AG04449 (cell line): ENCODE measurements around the gene EHMT2.
"Not testable (repeated sequence)": the region's sequence is repeated elsewhere in the genome, so short reads cannot be mapped to it uniquely, and the experiment has no call there.

Experiments used
- CTCF ChIA-PET: fragments of 350-600 bp; formaldehyde crosslinking; extraction: SDS; loops from one replicate; lab custom pipeline; 2021; ENCODE audit warnings: antibody characterized with exemption; lab: Yijun Ruan, JAX
- POLR2A ChIA-PET: fragments of 400-600, 350-600 bp; formaldehyde crosslinking; extraction: SDS; loops from one replicate; lab custom pipeline; 2020; ENCODE audit warnings: antibody characterized with exemption, inconsistent platforms; lab: Yijun Ruan, JAX
- DNase-seq: peaks from one replicate; pipeline ENCODE4 v3.0.0-alpha.2; 2010; ENCODE audit warnings: low read depth, low spot score
- H3K4me3 ChIP-seq: 2 replicates; pipeline ENCODE4 v1.5.1; 2011; ENCODE audit warnings: low read depth, mild to moderate bottlenecking, control low read depth, low read length
- CTCF ChIP-seq: IDR thresholded peaks from one replicate; pipeline ENCODE4 v1.5.1; 2011; ENCODE audit warnings: mild to moderate bottlenecking, moderate library complexity, low read length, control low read depth, inconsistent platforms; ENCODE audit not compliant: insufficient read depth; ENCODE audit errors: missing control alignments

EHMT2 gene

GRCh38 chr6:31874084-31874670 is 23.3 kb downstream of the EHMT2 start:
- no peak for TF ChIP-seq CTCF
- CTCF ChIA-PET, result interaction anchor here (0.7 to 4.3 kb wide), 3 partner anchors 15 to 193 kb away, joined by 3 to 44 read pairs (median 5); partner anchors contain the start of gene LY6G5C
- POLR2A ChIA-PET, result no interaction called here
- H3K4me3 ChIP-seq, result no peak overlapping the region
- no peak for DNase-seq

GRCh38 chr6:31871046-31871659 is 26.3 kb downstream of the EHMT2 start:
- H3K4me3 ChIP-seq, result no peak overlapping the region
- DNase-seq, result no peak
- CTCF ChIA-PET, result interaction anchor here (0.6 to 1.9 kb wide), 3 partner anchors 17 to 320 kb away, joined by 3 to 7 read pairs (median 3); no protein-coding TSS in a partner anchor
- POLR2A ChIA-PET, result no interaction called here
- TF ChIP-seq CTCF, result no peak

- ChIA-PET POLR2A (no interaction called here), CTCF (interaction anchor here (1.9 kb wide), 1 partner anchor 18 kb away, joined by 7 read pairs; no protein-coding TSS in a partner anchor)
These were observed 27.0 kb downstream of the EHMT2 start for GRCh38 chr6:31870385-31870921.

GRCh38 chr6:31869343-31869742 is 28.2 kb downstream of the EHMT2 start:
- POLR2A ChIA-PET, result no interaction called here
- TF ChIP-seq CTCF, result no peak
- CTCF ChIA-PET, result interaction anchor here (2.0 kb wide), 1 partner anchor 83 kb away, joined by 10 read pairs; no protein-coding TSS in a partner anchor
- no peak overlapping the region for H3K4me3 ChIP-seq
- no peak for DNase-seq

More at GRCh38 chr6:31870385-31870921, 27.0 kb downstream of the EHMT2 start:
- no peak for DNase-seq
- H3K4me3 ChIP-seq, result no peak overlapping the region
- no peak for TF ChIP-seq CTCF

- ChIA-PET POLR2A (interaction anchor here (0.8 kb wide), 1 partner anchor 103 kb away, joined by 3 read pairs; the partner anchor contains the start of gene DXO), CTCF (interaction anchor here (2.0 kb wide), 1 partner anchor 84 kb away, joined by 10 read pairs; no protein-coding TSS in a partner anchor)
- DNase-seq, H3K4me3 ChIP-seq: not testable (repeated sequence)
These were observed 28.9 kb downstream of the EHMT2 start for GRCh38 chr6:31868658-31868971.

GRCh38 chr6:31865205-31866118 is 32.0 kb downstream of the EHMT2 start:
- TF ChIP-seq CTCF, result no peak
- no peak overlapping the region for H3K4me3 ChIP-seq
- no peak for DNase-seq
- CTCF ChIA-PET, result interaction anchor here (0.9 to 4.5 kb wide), 2 partner anchors 10 to 185 kb away, joined by 3 to 22 read pairs; partner anchors contain the start of gene LY6G5C
- POLR2A ChIA-PET, result no interaction called here
